KOPT-K1 (cell line): ENCODE measurements around the gene RAB18.
A peak's percentile ranks its signal among the peaks of the same experiment; 100 is the strongest.
"Not testable (repeated sequence)": the region's sequence is repeated elsewhere in the genome, so short reads cannot be mapped to it uniquely, and the experiment has no call there.

Source experiments
- H3K27ac ChIP-seq: fragments of 200-600 bp; sonication (generic); 2 replicates; pipeline ENCODE4 v1.5.1; 2016; ENCODE audit warnings: antibody characterized with exemption, mild to moderate bottlenecking, low read depth, low read length; ENCODE audit not compliant: poor library complexity, severe bottlenecking
- H3K36me3 ChIP-seq: fragments of 200-600 bp; sonication (generic); 2 replicates; pipeline ENCODE4 v1.5.1; 2017; ENCODE audit warnings: antibody characterized with exemption, mild to moderate bottlenecking, low read length, moderate library complexity; ENCODE audit not compliant: insufficient read depth
- H3K9me3 ChIP-seq: fragments of 200-600 bp; sonication (generic); 2 replicates; pipeline ENCODE4 v1.5.1; 2017; ENCODE audit warnings: antibody characterized with exemption, low read length, mild to moderate bottlenecking; ENCODE audit not compliant: insufficient read depth, poor library complexity, severe bottlenecking

The RAB18 gene

DNA sequence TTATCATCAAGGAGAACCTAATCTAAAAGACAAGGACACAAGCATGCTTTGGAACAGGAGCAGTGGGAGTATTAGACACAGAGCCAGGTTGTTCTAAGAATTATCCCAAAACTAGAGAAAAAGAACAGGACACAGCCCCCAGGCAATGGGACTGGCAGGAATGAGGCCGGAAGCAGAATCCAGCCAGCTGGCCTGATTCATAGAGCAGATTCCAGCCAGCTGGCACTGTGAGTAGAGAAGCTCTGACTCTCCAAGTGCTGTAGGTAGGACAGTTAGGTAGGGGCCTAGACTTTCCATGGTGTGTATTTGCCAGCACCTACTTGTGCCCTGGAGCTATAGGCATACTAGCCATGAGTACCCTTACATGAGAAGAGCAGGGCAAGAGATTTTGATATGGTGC, 13.3 kb upstream of the RAB18 start:
- Histone ChIP-seq H3K27ac (no peak overlapping the region), H3K36me3 (no peaks in the 10 kb centered on the region), H3K9me3 (peaks cover 17% of the 10 kb centered on the region)

DNA sequence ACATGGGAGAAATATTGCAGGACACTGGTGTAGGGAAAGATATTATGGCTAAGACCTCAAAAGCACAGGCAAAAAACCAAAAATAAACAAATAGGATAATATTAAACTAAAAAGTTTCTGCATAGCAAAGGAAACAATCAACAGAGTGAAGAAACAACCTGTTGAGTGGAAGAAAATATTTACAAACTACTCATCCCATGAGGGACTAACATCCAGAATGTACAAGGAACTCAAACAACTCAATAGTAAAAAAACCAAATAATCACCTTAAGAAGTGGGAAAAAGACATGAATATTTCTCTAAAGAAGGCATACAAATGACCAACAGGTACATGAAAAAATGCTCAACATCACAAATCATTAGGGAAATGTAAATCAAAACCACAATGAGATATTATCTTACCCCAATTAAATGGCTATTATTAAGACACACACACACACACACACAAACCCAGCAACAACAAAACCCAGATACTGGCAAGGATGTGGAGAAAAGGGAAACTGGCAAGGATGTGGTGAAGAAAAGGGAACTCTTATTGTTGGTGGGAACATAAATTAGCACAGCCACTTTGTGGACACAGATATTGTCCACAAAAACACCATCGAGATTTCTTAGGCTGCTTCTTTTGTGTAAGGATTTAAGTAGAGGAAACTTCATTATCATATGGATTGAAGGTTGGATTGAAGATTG, 9.8 kb upstream of the RAB18 start:
- H3K27ac ChIP-seq = no peak overlapping the region
- peaks cover 17% of the 10 kb centered on the region for H3K9me3 ChIP-seq
- H3K36me3 ChIP-seq = no peaks in the 10 kb centered on the region

DNA sequence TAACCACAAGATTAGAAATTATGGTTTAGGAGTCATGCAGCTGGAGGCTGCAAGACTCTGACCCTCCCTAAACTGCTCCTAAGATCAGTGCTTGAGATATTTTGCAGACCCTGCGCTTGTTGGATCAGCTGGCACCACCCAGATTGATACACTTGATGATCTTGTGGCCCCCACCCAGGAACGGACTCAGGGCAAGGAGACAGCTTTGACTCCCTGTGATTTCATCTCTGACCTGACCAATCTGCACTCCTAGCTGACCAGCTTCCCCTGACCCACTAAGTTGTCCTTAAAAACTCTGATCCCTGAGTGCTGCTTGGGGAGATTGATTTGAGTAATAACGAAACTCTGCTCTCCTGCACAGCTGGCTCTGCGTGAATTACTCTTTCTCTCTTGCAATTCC, 8.0 kb upstream of the RAB18 start:
- H3K36me3 ChIP-seq = no peaks in the 10 kb centered on the region
- no peak overlapping the region for H3K27ac ChIP-seq
- H3K9me3 ChIP-seq = peaks cover 11% of the 10 kb centered on the region

DNA sequence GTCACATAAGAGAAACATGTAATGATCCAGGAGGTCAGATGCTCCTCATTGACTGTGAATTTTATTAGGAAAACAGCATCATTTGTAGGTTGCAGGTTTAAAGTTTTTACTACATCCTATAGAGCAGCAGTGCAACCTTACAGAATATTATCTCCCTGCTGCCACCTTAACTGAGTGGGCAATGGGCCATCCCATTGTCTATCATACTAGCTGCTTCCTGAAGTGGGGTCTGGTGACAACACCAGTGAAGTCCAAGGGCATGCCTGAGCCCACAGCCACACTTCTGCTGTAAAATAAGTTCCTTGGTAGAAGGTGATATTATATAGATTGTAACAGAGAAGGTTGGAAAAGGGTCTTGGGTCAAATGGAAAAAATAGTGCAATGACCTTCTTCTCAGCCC, 4.0 kb upstream of the RAB18 start:
- Histone ChIP-seq H3K9me3 (no peaks in the 10 kb centered on the region), H3K27ac (no peak overlapping the region), H3K36me3 (no peaks in the 10 kb centered on the region)

DNA sequence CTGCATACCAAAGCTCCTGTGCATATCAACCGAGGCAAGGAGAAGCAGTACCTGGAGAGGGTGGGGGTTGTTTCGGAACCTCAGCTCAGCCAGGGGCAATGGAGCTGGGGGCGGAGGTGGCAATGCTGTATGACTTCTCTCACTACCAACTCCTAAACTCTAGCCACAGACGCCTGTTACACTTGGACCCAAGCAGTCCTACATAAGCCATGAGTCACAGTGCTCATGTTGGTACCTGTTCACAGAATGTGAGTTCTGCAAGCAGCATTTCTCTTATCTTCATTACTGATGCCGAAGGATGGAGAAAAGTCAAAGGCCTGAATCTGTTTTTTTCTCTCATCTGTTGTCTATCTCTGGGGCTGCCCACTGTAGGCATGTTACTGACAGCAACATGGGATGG, 3.2 kb upstream of the RAB18 start:
- Histone ChIP-seq H3K9me3 (no peaks in the 10 kb centered on the region), H3K36me3 (no peaks in the 10 kb centered on the region), H3K27ac (no peak overlapping the region)

DNA sequence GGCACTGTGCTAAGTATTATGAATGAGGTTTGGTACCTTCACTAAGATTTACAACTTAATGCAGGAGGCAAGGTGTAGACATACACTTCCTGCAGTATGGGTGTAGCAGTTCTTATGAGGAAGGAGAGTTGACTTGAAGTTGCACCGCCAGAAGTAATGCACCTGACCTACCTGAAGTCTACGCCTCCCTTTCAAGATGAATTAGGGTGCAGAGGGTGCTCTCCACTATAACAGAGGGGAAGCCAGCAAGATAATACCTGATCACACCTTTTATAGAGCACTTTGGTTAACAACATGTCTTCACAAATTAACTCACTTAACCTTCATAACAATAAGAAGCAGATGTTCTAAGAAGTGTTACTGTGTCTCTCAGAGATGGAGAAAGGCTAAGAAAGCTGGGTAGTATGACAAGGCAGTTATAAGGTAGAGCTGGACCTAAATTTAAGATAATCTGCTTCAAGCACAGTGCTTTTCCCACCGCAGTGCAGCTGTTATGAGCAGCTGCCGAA, 552 bp upstream of the RAB18 start:
- Histone ChIP-seq H3K27ac (peak overlapping the region; percentile 72), H3K9me3 (no peaks in the 10 kb centered on the region), H3K36me3 (peaks cover 7% of the 10 kb centered on the region; the same call in 1 of the 2 replicates)

DNA sequence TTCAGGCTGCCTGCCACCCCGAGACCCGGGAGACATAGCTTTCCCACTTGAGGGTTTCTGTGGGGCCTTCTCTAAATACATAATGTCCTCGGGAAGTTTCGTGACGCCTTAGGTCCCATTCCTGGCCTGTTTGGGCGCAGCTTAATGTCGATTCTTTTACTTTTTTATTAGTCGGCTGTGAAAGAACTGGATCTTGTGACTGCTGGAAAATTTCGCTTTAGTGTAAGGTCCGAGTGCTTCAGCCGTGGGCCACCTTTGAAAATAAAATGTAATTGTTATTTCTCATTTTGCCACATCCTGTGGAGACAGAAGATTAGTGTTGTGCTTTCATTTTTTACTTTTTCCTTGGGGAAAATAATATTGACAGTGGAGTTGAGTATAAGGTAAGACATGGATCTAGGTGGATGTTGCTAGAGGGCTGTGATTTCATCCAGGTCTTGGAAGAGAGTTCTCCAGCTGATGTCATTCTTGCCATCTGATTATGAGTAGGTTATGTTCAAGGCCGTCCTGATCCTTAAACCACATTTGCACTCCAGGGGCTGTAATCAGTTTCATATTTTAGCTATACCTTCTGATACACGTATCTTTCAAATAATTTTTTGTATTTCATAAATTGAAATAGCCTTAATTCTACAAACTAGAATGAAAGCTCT, 830 bp downstream of the RAB18 start:
- Histone ChIP-seq H3K9me3 (no peaks in the 10 kb centered on the region), H3K27ac (peak overlapping the region; percentile 72), H3K36me3 (peaks cover 14% of the 10 kb centered on the region)

DNA sequence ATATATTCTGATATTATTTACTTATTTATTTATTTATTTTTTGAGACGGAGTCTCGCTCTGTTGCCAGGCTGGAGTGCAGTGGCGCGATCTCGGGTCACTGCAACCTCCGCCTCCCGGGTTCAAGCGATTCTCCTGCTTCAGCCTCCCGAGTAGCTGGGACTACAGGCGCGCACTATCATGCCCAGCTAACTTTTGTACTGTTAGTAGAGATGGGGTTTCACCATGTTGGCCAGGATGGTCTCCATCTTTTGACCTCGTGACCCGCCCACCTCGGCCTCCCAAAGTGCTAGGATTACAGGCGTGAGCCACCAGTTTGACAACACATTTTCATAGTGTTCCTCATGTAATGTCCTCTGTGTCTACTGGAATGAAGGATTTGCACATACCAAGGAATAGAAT, 1.4 kb downstream of the RAB18 start:
- H3K36me3 ChIP-seq = peaks cover 20% of the 10 kb centered on the region
- H3K9me3 ChIP-seq, H3K27ac ChIP-seq: not testable (repeated sequence)

DNA sequence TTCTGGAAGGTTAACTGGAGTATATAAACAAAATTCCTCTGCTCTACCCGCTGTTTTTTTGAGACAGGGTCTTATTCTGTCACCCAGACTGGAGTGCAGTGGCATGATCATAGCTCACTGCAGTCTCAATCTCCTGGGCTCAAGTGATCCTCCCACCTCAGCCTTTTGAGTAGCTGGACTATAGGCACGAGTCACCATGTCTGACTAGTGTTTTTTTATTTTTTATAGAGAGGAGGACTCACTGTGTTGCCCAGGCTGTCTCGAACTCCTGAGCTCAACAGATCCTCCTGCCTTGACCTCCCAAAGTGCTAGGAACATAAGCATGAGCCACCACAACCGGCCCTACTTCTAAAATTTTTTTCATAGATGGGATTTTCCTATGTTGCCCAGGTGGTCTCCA, 2.2 kb downstream of the RAB18 start:
- H3K27ac ChIP-seq = no peak overlapping the region
- no peaks in the 10 kb centered on the region for H3K9me3 ChIP-seq
- peaks cover 28% of the 10 kb centered on the region for H3K36me3 ChIP-seq

DNA sequence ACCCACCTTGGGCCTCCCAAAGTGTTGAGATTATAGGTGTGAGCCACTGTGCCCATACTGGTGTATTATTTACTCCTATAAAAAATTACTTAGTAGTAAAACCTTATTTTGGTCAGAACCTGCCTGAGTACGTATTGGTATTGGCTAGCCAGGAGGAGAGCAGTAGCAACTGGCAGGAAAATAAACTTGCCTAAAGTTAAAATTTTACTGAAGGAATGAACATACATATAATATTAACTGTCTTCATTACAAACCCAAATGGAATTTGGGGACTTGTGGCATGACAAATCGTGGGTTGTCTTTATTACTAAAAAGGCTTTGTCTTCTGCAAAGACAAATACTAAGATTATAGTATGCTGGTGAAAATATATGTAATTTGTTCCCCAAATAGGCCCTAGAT, 8.4 kb downstream of the RAB18 start:
- no peak overlapping the region for H3K27ac ChIP-seq
- no peaks in the 10 kb centered on the region for H3K9me3 ChIP-seq
- H3K36me3 ChIP-seq = peaks cover 80% of the 10 kb centered on the region

DNA sequence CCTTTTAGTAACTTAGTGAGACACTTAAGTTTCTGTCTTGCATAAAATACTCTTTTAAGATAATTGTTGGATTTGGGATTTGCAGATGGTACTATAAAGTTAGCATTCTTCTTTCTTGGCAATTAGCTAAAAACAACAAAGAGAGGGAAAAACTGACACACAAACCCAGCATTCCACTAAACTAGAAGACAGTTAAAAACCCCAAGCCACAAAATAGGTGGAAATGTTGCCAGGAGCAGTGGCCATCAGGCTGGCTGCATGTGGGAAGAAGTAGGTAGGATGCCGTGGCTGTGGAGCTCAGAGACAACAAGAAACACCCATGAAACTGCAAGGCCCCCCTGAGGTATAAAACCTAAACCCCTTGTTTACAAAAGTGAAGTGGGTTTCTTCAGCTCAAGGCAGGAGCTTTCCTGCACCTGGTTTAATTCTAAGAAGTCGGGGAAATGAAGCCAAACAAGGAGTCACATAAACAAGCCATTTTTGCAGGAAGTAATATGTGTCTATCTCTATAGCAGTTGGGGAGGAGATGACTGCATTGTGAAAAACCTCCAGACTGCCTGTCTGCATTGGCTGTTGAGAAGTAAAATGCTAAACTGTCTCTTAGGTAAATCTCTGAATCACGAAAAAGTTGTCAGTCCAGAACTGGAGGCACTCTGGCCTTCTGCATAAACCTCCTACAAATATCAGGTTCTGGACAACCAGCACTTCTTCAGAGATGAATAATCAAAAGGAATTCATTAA, 9.5 kb downstream of the RAB18 start:
- Histone ChIP-seq H3K9me3 (no peaks in the 10 kb centered on the region), H3K36me3 (peaks cover 86% of the 10 kb centered on the region), H3K27ac (peak overlapping the region; percentile 10)

DNA sequence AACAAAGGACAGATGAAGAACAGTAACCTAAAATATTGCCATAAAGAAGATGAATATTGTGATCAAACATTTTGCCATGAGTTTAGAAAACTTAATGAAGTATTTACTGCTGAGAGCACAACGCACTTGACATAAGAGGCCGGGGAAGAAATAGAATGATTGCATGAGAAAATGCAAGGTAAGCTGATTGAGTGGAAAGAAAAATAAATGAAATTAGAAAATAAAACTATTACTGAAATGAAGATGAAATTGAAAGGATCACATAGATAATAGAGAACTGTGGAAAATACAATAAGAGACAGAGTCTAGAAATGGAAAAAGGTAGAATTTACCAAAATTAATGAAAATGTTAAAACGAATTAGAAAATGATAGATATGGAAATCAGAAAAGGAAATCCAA, 10.1 kb downstream of the RAB18 start:
- H3K27ac ChIP-seq = peak overlapping the region; percentile 10

DNA sequence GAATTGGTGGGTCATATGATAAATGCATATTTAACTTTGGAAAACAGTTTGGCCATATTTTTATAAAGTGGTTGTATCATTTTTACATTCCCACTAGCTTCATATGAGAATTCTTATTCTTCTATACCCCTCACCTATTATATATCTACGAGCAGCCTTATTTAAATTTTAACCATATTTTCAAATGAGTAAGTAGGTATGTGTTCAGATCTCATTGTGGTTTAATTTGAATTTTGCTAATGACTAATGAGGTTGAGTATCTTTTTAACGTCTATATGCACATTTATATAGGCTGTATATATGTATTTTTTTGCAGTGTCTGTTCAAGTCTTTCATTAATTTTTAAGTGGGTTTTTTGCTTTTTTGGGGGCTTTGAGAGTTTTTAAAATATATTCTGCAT, 14.2 kb downstream of the RAB18 start:
- no peak overlapping the region for H3K27ac ChIP-seq
- H3K9me3 ChIP-seq = no peaks in the 10 kb centered on the region
- H3K36me3 ChIP-seq = peaks cover 47% of the 10 kb centered on the region

More for the DNA sequence above, 10.1 kb downstream of the RAB18 start:
- Histone ChIP-seq H3K36me3 (peaks cover 85% of the 10 kb centered on the region), H3K9me3 (no peaks in the 10 kb centered on the region)

DNA sequence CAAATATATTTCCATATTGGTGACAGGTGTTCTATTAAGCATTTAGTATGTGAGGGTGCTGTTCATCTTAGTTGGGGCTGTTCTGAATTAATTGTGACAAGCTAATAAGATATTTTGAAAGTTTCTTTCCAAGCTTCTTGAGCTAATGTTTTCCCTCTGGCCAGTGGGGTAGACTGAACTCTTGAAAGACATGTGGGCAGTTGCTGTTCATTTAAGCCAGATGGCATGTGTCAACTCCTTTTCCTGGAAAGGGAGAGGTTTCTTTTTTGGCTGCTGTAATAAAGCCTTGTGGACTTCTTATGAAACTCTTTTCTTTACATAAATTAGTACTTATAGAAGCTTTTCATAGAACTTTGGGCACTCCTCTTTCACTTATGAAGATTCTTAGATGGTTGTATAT, 21.7 kb downstream of the RAB18 start:
- Histone ChIP-seq H3K9me3 (no peaks in the 10 kb centered on the region), H3K27ac (no peak overlapping the region), H3K36me3 (no peaks in the 10 kb centered on the region; the same call in 1 of the 2 replicates)

DNA sequence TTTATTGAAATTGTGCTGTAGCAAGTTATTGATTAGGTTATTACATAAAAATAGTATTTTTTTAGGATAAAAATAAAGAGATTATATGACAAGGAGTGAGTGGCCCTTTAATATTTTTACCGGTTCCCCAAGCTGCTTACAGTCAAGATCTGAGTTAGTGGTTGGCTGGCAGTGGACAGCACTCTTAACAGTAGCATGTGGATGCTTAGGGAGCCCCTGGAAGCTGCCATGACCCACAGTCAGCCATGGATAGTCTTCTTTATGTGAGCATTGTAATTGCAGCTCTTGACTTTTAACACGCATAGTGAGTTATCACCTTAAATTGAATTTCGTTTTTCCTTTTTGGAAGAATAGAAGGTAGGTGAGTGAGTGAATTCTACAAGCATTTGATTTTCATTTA, 22.1 kb downstream of the RAB18 start:
- no peaks in the 10 kb centered on the region; the same call in 1 of the 2 replicates for H3K36me3 ChIP-seq
- H3K9me3 ChIP-seq = no peaks in the 10 kb centered on the region
- H3K27ac ChIP-seq = no peak overlapping the region
